Upper lobe of right lung (tissue), 1 donor: ENCODE measurements around the gene ATAT1. TPM values are rescaled to one million over a fixed set of nuclear protein-coding genes. Genes with fewer than 3 reads are reported as not detected.

Source experiments
- ATAC-seq: fragments of 200-7000 bp; cut with Tn5 transposase; one replicate; pipeline ENCODE4 v1.9.1; 2020; ENCODE audit warnings: mild to moderate bottlenecking, moderate library complexity
- DNase-seq: peaks from one replicate; pipeline ENCODE4 v3.0.0-alpha.2; 2020
- H3K27ac ChIP-seq: fragments of 200-600 bp; one replicate; pipeline ENCODE4 v1.8.0; 2022
- H3K27me3 ChIP-seq: fragments of 200-600 bp; one replicate; pipeline ENCODE4 v1.8.0; 2022; ENCODE audit warnings: mild to moderate bottlenecking
- H3K36me3 ChIP-seq: fragments of 200-600 bp; one replicate; pipeline ENCODE4 v1.8.0; 2022
- H3K4me1 ChIP-seq: fragments of 200-600 bp; one replicate; pipeline ENCODE4 v1.8.0; 2022
- H3K4me3 ChIP-seq: fragments of 200-600 bp; one replicate; pipeline ENCODE4 v1.8.0; 2022; ENCODE audit warnings: mild to moderate bottlenecking
- H3K9me3 ChIP-seq: fragments of 200-600 bp; one replicate; pipeline ENCODE4 v1.8.0; 2022
- intact Hi-C: fragments of 100-400 bp; cut with DNase I; formaldehyde crosslinking; loops from one replicate; pipeline ENCODE4 v1.11.0; 2022
- long read RNA-seq: library from polyadenylated mRNA; unstranded; transcript quantifications from one replicate; pipeline ENCODE4 v2.0.0, GENCODE V29; 2021
- total RNA-seq: library from RNA; stranded (reverse); fragmentation: NEBNext Ultra II Directional; extraction: Animal tissue kit (Norgen Biotek cat#: 25700); gene quantifications from one replicate; pipeline ENCODE4 v1.2.1, GENCODE V29; 2021
- TF ChIP-seq, protein P1 (sequence below): fragments of 200-600 bp; IDR thresholded peaks from one replicate; pipeline ENCODE4 v1.8.0; 2022; ENCODE audit warnings: antibody characterized with exemption
- donor health status: DM: no; HTN: yes; CAD: no; lungs with severe emphysema.

ATAT1 gene
- 7.8 TPM for total RNA-seq
- long read RNA-seq, partial matches to known transcripts, result 0 of 7 reads
- long read RNA-seq, other reads (novel, unspliced or antisense), result 3 of 7 reads

DNA sequence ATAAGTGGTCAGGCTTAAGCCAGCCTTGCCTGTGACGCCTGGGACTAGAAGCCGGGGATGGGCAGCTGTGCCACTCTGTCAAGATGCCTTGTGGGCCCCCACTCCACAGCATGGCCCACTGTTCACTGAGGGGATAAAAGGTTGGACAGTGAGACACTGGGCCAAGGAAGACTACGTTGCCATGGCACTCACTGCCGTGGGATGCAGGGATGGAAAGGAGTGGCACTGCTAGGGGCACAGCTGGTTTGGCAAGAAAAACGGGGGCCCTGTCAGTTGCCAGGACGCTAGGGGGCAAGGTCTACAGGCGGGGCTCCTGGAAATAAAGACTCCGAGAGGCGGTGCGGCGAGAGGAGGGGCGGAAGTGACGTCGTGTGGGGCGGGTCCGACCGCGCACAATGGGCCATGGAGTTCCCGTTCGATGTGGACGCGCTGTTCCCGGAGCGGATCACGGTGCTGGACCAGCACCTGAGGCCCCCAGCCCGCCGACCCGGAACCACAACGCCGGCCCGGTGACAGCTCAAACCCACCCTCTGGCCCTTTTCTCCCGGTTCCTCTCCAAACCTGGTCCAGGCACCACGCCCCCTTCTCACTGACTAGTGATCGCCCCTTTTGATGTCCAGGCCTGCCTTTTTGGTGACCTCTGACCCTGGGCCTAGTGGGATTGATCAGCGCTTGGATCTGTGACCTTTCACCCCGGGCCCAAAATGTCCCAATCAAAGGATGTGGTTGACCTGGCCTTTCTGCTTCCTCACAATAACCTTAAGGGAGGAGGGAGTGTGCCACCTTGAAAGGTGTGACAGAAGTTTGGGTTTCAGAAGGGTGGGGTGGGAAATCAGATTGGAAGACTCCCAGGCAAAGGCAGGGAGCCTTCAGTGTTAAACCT is at the start of gene ATAT1:
Gene ATAT1, plus strand, starts transcription at position 391 of the 883 bp plus-strand sequence.
- H3K4me1 ChIP-seq, result peaks cover 8% of the 10 kb centered on the region
- no peaks in the 10 kb centered on the region for H3K9me3 ChIP-seq
- peak; percentile 94 for DNase-seq
- peaks cover 56% of the 10 kb centered on the region for H3K36me3 ChIP-seq
- H3K4me3 ChIP-seq, result peak within 1 kb of the TSS; percentile 61
- intact Hi-C loops, result no loop called here
- H3K27me3 ChIP-seq, result no peaks in the 10 kb centered on the region
- peak within 1 kb of the TSS; percentile 82 for H3K27ac ChIP-seq
- peak; percentile 98 for ATAC-seq
- TF ChIP-seq, protein P1, sequence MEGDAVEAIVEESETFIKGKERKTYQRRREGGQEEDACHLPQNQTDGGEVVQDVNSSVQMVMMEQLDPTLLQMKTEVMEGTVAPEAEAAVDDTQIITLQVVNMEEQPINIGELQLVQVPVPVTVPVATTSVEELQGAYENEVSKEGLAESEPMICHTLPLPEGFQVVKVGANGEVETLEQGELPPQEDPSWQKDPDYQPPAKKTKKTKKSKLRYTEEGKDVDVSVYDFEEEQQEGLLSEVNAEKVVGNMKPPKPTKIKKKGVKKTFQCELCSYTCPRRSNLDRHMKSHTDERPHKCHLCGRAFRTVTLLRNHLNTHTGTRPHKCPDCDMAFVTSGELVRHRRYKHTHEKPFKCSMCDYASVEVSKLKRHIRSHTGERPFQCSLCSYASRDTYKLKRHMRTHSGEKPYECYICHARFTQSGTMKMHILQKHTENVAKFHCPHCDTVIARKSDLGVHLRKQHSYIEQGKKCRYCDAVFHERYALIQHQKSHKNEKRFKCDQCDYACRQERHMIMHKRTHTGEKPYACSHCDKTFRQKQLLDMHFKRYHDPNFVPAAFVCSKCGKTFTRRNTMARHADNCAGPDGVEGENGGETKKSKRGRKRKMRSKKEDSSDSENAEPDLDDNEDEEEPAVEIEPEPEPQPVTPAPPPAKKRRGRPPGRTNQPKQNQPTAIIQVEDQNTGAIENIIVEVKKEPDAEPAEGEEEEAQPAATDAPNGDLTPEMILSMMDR, result peak; percentile 41

DNA sequence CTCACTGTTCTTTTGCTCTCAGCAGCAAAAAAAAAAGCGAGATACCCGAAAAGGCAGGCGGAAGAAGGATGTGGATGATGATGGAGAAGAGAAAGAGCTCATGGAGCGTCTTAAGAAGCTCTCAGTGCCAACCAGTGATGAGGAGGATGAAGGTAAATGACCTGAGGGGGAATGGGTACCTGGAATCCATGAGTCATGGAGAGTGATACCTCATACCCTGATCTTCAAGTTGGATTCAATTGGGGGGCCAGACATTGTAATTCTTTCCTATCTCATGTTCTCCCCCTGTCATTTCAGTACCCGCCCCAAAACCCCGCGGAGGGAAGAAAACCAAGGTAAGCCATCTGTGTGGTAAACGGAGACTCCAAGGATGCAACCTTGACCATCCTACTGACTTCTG is 48.6 kb upstream of the ATAT1 start:
- DNase-seq (no peak), ATAC-seq (no peak)
- H3K9me3 ChIP-seq, result no peaks in the 10 kb centered on the region
- TF ChIP-seq, protein P1, result no peak
- peaks cover 76% of the 10 kb centered on the region for H3K36me3 ChIP-seq
- peaks cover 7% of the 10 kb centered on the region for H3K4me1 ChIP-seq
- no peak overlapping the region for H3K27ac ChIP-seq
- no peaks in the 10 kb centered on the region for H3K27me3 ChIP-seq
- intact Hi-C loops, result no loop called here
- no peak overlapping the region for H3K4me3 ChIP-seq

GRCh38 chr6:30583921-30584320 is 42.8 kb upstream of the ATAT1 start:
- Histone ChIP-seq H3K36me3 (peaks cover 100% of the 10 kb centered on the region), H3K27me3 (no peaks in the 10 kb centered on the region), H3K27ac (no peak overlapping the region), H3K4me1 (no peaks in the 10 kb centered on the region), H3K4me3 (no peak overlapping the region), H3K9me3 (no peaks in the 10 kb centered on the region)
- ATAC-seq, result no peak
- DNase-seq, result peak; percentile 19
- TF ChIP-seq, protein P1, result no peak
- intact Hi-C loops, result no loop called here

- Histone ChIP-seq H3K4me1 (peaks cover 20% of the 10 kb centered on the region), H3K27me3 (no peaks in the 10 kb centered on the region), H3K27ac (peak overlapping the region; percentile 36), H3K4me3 (no peak overlapping the region), H3K36me3 (peaks cover 89% of the 10 kb centered on the region), H3K9me3 (no peaks in the 10 kb centered on the region)
- ATAC-seq (peak; percentile 17), DNase-seq (peak; percentile 17)
- intact Hi-C loops, result no loop called here
- TF ChIP-seq, protein P1, result no peak
Observed at GRCh38 chr6:30589754-30590358, 36.8 kb upstream of the ATAT1 start.

- H3K36me3 ChIP-seq, result peaks cover 86% of the 10 kb centered on the region
Observed at GRCh38 chr6:30590509-30590908, 36.2 kb upstream of the ATAT1 start.

More at GRCh38 chr6:30590509-30590908, 36.2 kb upstream of the ATAT1 start:
- Histone ChIP-seq H3K4me3 (no peak overlapping the region), H3K4me1 (peaks cover 20% of the 10 kb centered on the region), H3K9me3 (no peaks in the 10 kb centered on the region), H3K27ac (peak overlapping the region; percentile 36), H3K27me3 (no peaks in the 10 kb centered on the region)
- intact Hi-C loops, result no loop called here
- ATAC-seq (peak; percentile 17), DNase-seq (no peak)
- TF ChIP-seq, protein P1, result no peak
